A549 (cell line): ENCODE data around the gene CDX1. TPM values are rescaled to one million over a fixed set of nuclear protein-coding genes. Genes with fewer than 3 reads are reported as not detected.
A peak's percentile ranks its signal among the peaks of the same experiment; 100 is the strongest.

Experiments used
- ATAC-seq, 2 experiments: fragments of 200-7000 bp in 1 of 2; fragments of >200 bp in 1 of 2; cut with Nextera tagmentation in 1 of 2; cut with Tn5 transposase in 1 of 2; 3 replicates each; pipeline versions ENCODE4 v1.8.0 to v1.9.1; 2018 to 2020; ENCODE audit warnings: mild to moderate bottlenecking in 1 of 2, moderate library complexity in 1 of 2
- CTCF ChIA-PET: fragments of 300-600 bp; sonication (Branson Sonifier 250); formaldehyde crosslinking; extraction: SDS; loops from one replicate; lab custom pipeline; 2021; ENCODE audit warnings: antibody characterized with exemption, inconsistent platforms; lab: Yijun Ruan, JAX
- POLR2A ChIA-PET: fragments of 350-600 bp; formaldehyde crosslinking; extraction: SDS; loops from one replicate; lab custom pipeline; 2021; ENCODE audit warnings: antibody characterized with exemption, inconsistent platforms; lab: Yijun Ruan, JAX
- DNase-seq, 2 experiments: peaks; one replicate each; pipeline versions ENCODE4 v3.0.0 to v3.0.0-alpha.2; 2011 to 2016; ENCODE audit warnings: low read depth in 1 of 2, low spot score in 1 of 2
- FAIRE-seq: peaks from 2 replicates; lab custom pipeline; 2011; peaks lifted over from hg19 to GRCh38; lab: Jason Lieb, UNC
- H3K27ac ChIP-seq, 2 experiments: fragments of >200 bp; sonication (Bioruptor Twin); formaldehyde crosslinking; 3 replicates each; pipeline ENCODE4 v1.5.1; 2016 to 2017
- H3K4me1 ChIP-seq: fragments of >200 bp; sonication (Bioruptor Twin); formaldehyde crosslinking; 3 replicates; pipeline ENCODE4 v1.6.1; 2016
- H3K4me2 ChIP-seq: fragments of >200 bp; sonication (Bioruptor Twin); formaldehyde crosslinking; 3 replicates; pipeline ENCODE4 v1.6.1; 2016
- H3K4me3 ChIP-seq: fragments of >200 bp; sonication (Bioruptor Twin); formaldehyde crosslinking; 3 replicates; pipeline ENCODE4 v1.5.1; 2016
- H3K9me3 ChIP-seq: fragments of >200 bp; sonication (Bioruptor Twin); formaldehyde crosslinking; 3 replicates; pipeline ENCODE4 v1.6.1; 2016
- CBX2 ChIP-seq: fragments of 200-600 bp; sonication (generic); IDR thresholded peaks from 2 replicates; pipeline ENCODE4 v1.6.1; 2016; ENCODE audit warnings: low read depth, mild to moderate bottlenecking, borderline replicate concordance
- CHD4 ChIP-seq: fragments of 200-600 bp; sonication (generic); IDR thresholded peaks from 2 replicates; pipeline ENCODE4 v1.6.1; 2016; ENCODE audit warnings: antibody characterized with exemption, mild to moderate bottlenecking, borderline replicate concordance
- EHMT2 ChIP-seq: fragments of 200-600 bp; sonication (generic); IDR thresholded peaks from 2 replicates; pipeline ENCODE4 v1.6.1; 2016; ENCODE audit warnings: antibody characterized with exemption, low read depth, mild to moderate bottlenecking, moderate library complexity
- EP300 ChIP-seq, 2 experiments: fragments of >200 bp; sonication (Bioruptor Twin); formaldehyde crosslinking; IDR thresholded peaks; 2 replicates in 1 of 2; 3 replicates in 1 of 2; pipeline ENCODE4 v1.6.1; 2016 to 2017
- FOSB ChIP-seq: fragments of 250-450 bp; sonication (Bioruptor Pico); IDR thresholded peaks from 2 replicates; pipeline ENCODE4 v1.5.0; 2020; ENCODE audit warnings: mild to moderate bottlenecking, moderate library complexity
- FOXS1 ChIP-seq: fragments of 250-450 bp; sonication (Bioruptor Pico); IDR thresholded peaks from 2 replicates; pipeline ENCODE4 v1.5.0; 2020; ENCODE audit warnings: mild to moderate bottlenecking, moderate library complexity
- GATA3 ChIP-seq: IDR thresholded peaks from 2 replicates; pipeline ENCODE4 v1.6.1; 2012; ENCODE audit warnings: borderline replicate concordance
- HOXB13 ChIP-seq: fragments of 250-450 bp; sonication (Bioruptor Pico); IDR thresholded peaks from 2 replicates; pipeline ENCODE4 v1.5.0; 2020; ENCODE audit warnings: low read depth, mild to moderate bottlenecking, moderate library complexity
- HOXB5 ChIP-seq: fragments of 250-450 bp; sonication (Bioruptor Pico); IDR thresholded peaks from 2 replicates; pipeline ENCODE4 v1.5.0; 2020; ENCODE audit warnings: mild to moderate bottlenecking, moderate library complexity
- JUNB ChIP-seq: fragments of >200 bp; sonication (Bioruptor Twin); formaldehyde crosslinking; IDR thresholded peaks from 2 replicates; pipeline ENCODE4 v1.6.1; 2016
- KDM1A ChIP-seq: fragments of 200-600 bp; sonication (generic); IDR thresholded peaks from 2 replicates; pipeline ENCODE4 v1.6.1; 2016; ENCODE audit warnings: low read depth, mild to moderate bottlenecking
- PHF8 ChIP-seq: fragments of 200-600 bp; sonication (generic); IDR thresholded peaks from 2 replicates; pipeline ENCODE4 v1.6.1; 2016; ENCODE audit warnings: low read depth, mild to moderate bottlenecking, antibody characterized with exemption, moderate library complexity, borderline replicate concordance
- RARB ChIP-seq: fragments of 250-450 bp; sonication (Bioruptor Pico); IDR thresholded peaks from 2 replicates; pipeline ENCODE4 v1.8.0; 2021; ENCODE audit warnings: mild to moderate bottlenecking, moderate library complexity
- RFX5 ChIP-seq: fragments of 450-650 bp; IDR thresholded peaks from 2 replicates; pipeline ENCODE4 v1.7.1; 2014; ENCODE audit warnings: antibody characterized with exemption, mild to moderate bottlenecking, moderate library complexity
- RNF2 ChIP-seq: fragments of 200-600 bp; sonication (generic); IDR thresholded peaks from 2 replicates; pipeline ENCODE4 v1.6.1; 2016; ENCODE audit warnings: low read depth, mild to moderate bottlenecking, antibody characterized with exemption, moderate library complexity, borderline replicate concordance
- SMC3 ChIP-seq: fragments of >200 bp; sonication (Bioruptor Twin); formaldehyde crosslinking; IDR thresholded peaks from 3 replicates; pipeline ENCODE4 v1.6.1; 2018; ENCODE audit warnings: inconsistent platforms
- TFCP2L1 ChIP-seq: fragments of 250-450 bp; sonication (Bioruptor Pico); IDR thresholded peaks from 2 replicates; pipeline ENCODE4 v1.5.0; 2021; ENCODE audit warnings: mild to moderate bottlenecking
- TP53 ChIP-seq: fragments of 250-450 bp; sonication (Bioruptor Pico); IDR thresholded peaks from 2 replicates; pipeline ENCODE4 v1.5.0; 2021; ENCODE audit warnings: mild to moderate bottlenecking, moderate library complexity
- ZC3H11A ChIP-seq: fragments of 450-650 bp; IDR thresholded peaks from 2 replicates; pipeline ENCODE4 v1.6.1; 2014; ENCODE audit warnings: antibody characterized with exemption, mild to moderate bottlenecking
- ZFP36 ChIP-seq: fragments of 450-650 bp; IDR thresholded peaks from 2 replicates; pipeline ENCODE4 v1.6.1; 2014; ENCODE audit warnings: borderline replicate concordance; ENCODE audit not compliant: partially characterized antibody
- ZNF302 ChIP-seq: fragments of 250-450 bp; sonication (Bioruptor Pico); IDR thresholded peaks from 2 replicates; pipeline ENCODE4 v1.9.0; 2021; ENCODE audit warnings: inconsistent platforms, mild to moderate bottlenecking, moderate library complexity
- ZSCAN20 ChIP-seq: fragments of 250-450 bp; sonication (Bioruptor Pico); IDR thresholded peaks from 2 replicates; pipeline ENCODE4 v1.8.0; 2022; ENCODE audit warnings: mild to moderate bottlenecking, moderate library complexity
- WGBS: methylation state at CpG from one replicate; pipeline ENCODE4 v1.1.6; 2017; ENCODE audit errors: missing lambda C conversion rate; 5-methylcytosine and 5-hydroxymethylcytosine counted together
- polyA plus RNA-seq, 4 experiments: library from polyadenylated mRNA; depleted of rRNA in 3 of 4; stranded (reverse); fragments of >200 nt; fragmentation: RNase III in 1 of 4; extraction: RNeasy Plus Mini Kit Qiagen cat#74134 plus additional on column Dnase treatment in 1 of 4; gene quantifications; 2 replicates in 3 of 4; 3 replicates in 1 of 4; pipeline ENCODE4 v1.2.3, GENCODE V29; 2011 to 2017
- TF ChIP-seq, protein P1 (sequence below): IDR thresholded peaks from 2 replicates; pipeline ENCODE4 v1.6.1; 2012
- TF ChIP-seq, protein P2 (sequence below): fragments of >200 bp; sonication (Bioruptor Twin); formaldehyde crosslinking; IDR thresholded peaks from 3 replicates; pipeline ENCODE4 v1.6.1; 2016
- TF ChIP-seq, protein P3 (sequence below): fragments of 250-450 bp; sonication (Bioruptor Pico); IDR thresholded peaks from 2 replicates; pipeline ENCODE4 v1.5.0; 2021; ENCODE audit warnings: mild to moderate bottlenecking, moderate library complexity, borderline replicate concordance
- TF ChIP-seq, protein P4 (sequence below): fragments of 250-450 bp; sonication (Bioruptor Pico); IDR thresholded peaks from 2 replicates; pipeline ENCODE4 v1.5.0; 2020; ENCODE audit warnings: low read depth, mild to moderate bottlenecking, moderate library complexity
- TF ChIP-seq, protein P5 (sequence below): fragments of 150-350 bp; IDR thresholded peaks from 2 replicates; pipeline ENCODE4 v1.6.1; 2014; ENCODE audit warnings: low read depth, mild to moderate bottlenecking, low read length

The CDX1 gene
- polyA plus RNA-seq, 2 of the 4 experiments (the other 2 are of a cell fraction) = not detected

- TF ChIP-seq HOXB5 (CRISPR knock-in tag) (no peak), FOXS1 (CRISPR knock-in tag) (no peak), ZSCAN20 (CRISPR knock-in tag) (no peak)
Measured at GRCh38 chr5:150144246-150144801, 22.3 kb upstream of the CDX1 start (continued).

DNA sequence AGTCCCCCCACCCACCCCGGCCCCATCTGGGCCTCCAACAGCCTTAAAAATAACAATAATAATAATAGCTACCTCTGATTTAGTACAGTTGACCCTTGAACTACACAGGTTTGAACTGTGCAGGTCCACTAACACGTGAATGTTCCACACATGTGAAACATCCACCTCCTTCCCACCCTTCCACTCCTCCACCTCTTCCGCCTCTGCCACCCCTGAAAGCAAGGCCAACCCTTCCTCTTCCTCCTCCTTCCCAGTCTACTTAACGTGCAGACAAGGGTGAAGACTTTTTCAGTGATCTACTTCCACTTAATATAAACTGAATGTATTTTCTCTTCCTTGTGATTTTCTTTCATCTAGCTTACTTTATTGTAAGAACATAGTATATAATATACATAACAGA, 21.7 kb upstream of the CDX1 start:
- DNase-seq (no peak), FAIRE-seq (no peak), ATAC-seq (no peak)
- Histone ChIP-seq H3K4me3 (no peak overlapping the region), H3K9me3 (no peaks in the 10 kb centered on the region), H3K4me1 (peaks cover 45% of the 10 kb centered on the region), H3K4me2 (no peak overlapping the region), H3K27ac (peak overlapping the region; percentile 93 to 98)
- ChIA-PET CTCF (interaction anchor here (1.0 to 4.0 kb wide), 4 partner anchors 15 to 73 kb away, joined by 3 to 22 read pairs (median 5); no protein-coding TSS in a partner anchor), POLR2A (no interaction called here)
- WGBS = 89% methylated on average over 3 of the region's 4 CpGs
- TF ChIP-seq PHF8 (no peak), TP53 (CRISPR knock-in tag) (no peak), EHMT2 (no peak), RARB (CRISPR knock-in tag) (no peak), SMC3 (no peak), FOSB (no peak), ZC3H11A (no peak), RFX5 (no peak), TFCP2L1 (CRISPR knock-in tag) (no peak), HOXB13 (CRISPR knock-in tag) (no peak), CBX2 (no peak), CHD4 (no peak), GATA3 (no peak), RNF2 (no peak), ZNF302 (CRISPR knock-in tag) (no peak)
- TF ChIP-seq, protein P1, sequence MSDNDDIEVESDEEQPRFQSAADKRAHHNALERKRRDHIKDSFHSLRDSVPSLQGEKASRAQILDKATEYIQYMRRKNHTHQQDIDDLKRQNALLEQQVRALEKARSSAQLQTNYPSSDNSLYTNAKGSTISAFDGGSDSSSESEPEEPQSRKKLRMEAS = no peak
- TF ChIP-seq, protein P2, sequence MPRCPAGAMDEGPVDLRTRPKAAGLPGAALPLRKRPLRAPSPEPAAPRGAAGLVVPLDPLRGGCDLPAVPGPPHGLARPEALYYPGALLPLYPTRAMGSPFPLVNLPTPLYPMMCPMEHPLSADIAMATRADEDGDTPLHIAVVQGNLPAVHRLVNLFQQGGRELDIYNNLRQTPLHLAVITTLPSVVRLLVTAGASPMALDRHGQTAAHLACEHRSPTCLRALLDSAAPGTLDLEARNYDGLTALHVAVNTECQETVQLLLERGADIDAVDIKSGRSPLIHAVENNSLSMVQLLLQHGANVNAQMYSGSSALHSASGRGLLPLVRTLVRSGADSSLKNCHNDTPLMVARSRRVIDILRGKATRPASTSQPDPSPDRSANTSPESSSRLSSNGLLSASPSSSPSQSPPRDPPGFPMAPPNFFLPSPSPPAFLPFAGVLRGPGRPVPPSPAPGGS = no peak
- TF ChIP-seq, protein P3, sequence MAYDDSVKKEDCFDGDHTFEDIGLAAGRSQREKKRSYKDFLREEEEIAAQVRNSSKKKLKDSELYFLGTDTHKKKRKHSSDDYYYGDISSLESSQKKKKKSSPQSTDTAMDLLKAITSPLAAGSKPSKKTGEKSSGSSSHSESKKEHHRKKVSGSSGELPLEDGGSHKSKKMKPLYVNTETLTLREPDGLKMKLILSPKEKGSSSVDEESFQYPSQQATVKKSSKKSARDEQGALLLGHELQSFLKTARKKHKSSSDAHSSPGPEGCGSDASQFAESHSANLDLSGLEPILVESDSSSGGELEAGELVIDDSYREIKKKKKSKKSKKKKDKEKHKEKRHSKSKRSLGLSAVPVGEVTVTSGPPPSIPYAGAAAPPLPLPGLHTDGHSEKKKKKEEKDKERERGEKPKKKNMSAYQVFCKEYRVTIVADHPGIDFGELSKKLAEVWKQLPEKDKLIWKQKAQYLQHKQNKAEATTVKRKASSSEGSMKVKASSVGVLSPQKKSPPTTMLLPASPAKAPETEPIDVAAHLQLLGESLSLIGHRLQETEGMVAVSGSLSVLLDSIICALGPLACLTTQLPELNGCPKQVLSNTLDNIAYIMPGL (CRISPR knock-in tag) = no peak
- TF ChIP-seq, protein P4, sequence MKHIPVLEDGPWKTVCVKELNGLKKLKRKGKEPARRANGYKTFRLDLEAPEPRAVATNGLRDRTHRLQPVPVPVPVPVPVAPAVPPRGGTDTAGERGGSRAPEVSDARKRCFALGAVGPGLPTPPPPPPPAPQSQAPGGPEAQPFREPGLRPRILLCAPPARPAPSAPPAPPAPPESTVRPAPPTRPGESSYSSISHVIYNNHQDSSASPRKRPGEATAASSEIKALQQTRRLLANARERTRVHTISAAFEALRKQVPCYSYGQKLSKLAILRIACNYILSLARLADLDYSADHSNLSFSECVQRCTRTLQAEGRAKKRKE = no peak

DNA sequence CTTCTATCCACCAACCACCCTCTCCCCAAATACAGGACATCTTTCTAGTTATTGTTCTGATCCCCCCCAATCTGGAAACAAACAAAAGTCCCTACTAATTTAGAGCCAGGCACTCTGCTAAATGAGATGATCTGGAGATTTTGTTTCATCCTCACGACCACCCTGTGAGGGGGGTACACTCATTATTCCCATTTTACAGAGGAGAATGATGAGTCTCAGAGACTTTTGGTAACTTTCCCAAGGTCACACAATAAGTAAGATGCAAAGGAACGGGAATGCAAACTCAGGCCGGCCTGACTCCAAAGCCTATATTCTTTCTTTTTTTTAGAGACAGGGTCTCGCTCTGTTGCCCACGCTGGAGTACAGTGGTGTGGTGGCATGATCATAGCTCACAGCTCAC, 20.3 kb upstream of the CDX1 start:
- Histone ChIP-seq H3K27ac (peak overlapping the region in 1 of 2 experiments; percentile 93; a peak in 2 of 6 replicates), H3K4me3 (no peak overlapping the region), H3K4me2 (no peak overlapping the region), H3K9me3 (no peaks in the 10 kb centered on the region), H3K4me1 (peaks cover 37% of the 10 kb centered on the region)
- no peak for DNase-seq
- no peak for FAIRE-seq
- CTCF ChIA-PET = interaction anchor here (0.9 to 4.0 kb wide), 5 partner anchors 15 to 72 kb away, joined by 3 to 22 read pairs (median 4); no protein-coding TSS in a partner anchor
- ATAC-seq = no peak
- POLR2A ChIA-PET = interaction anchor here (0.6 kb wide), 1 partner anchor 20 kb away, joined by 3 read pairs; no protein-coding TSS in a partner anchor
- TF ChIP-seq EP300 (IDR thresholded peaks at IDR 0.05) (no peak), TFCP2L1 (CRISPR knock-in tag) (no peak), ZC3H11A (no peak), KDM1A (no peak), ZFP36 (no peak), JUNB (no peak)
- TF ChIP-seq, protein P2 = no peak
- TF ChIP-seq, protein P5, sequence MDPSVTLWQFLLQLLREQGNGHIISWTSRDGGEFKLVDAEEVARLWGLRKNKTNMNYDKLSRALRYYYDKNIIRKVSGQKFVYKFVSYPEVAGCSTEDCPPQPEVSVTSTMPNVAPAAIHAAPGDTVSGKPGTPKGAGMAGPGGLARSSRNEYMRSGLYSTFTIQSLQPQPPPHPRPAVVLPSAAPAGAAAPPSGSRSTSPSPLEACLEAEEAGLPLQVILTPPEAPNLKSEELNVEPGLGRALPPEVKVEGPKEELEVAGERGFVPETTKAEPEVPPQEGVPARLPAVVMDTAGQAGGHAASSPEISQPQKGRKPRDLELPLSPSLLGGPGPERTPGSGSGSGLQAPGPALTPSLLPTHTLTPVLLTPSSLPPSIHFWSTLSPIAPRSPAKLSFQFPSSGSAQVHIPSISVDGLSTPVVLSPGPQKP = no peak
- 82% methylated on average over 5 of the region's 5 CpGs for WGBS
